NCI-H526 (cell line): ENCODE measurements around the gene ARMH3.

ENCODE experiments used
- DNase-seq, 2 experiments: peaks; one replicate each; lab custom pipeline; 2025; lab: John Stamatoyannopoulos, UW

ARMH3 gene

GRCh38 chr10:101895781-101896180, 160.2 kb downstream of the ARMH3 start:
- DNase-seq, result no peak

- DNase-seq, result no peak
Measured at GRCh38 chr10:101894742-101895141, 161.2 kb downstream of the ARMH3 start.

- DNase-seq, result no peak
Measured at GRCh38 chr10:101894266-101894665, 161.7 kb downstream of the ARMH3 start.

- DNase-seq, result no peak
Measured at GRCh38 chr10:101893510-101894120, 162.4 kb downstream of the ARMH3 start.

GRCh38 chr10:101892782-101893391, 163.1 kb downstream of the ARMH3 start:
- no peak for DNase-seq

GRCh38 chr10:101889256-101890210, 166.4 kb downstream of the ARMH3 start:
- peak; percentile 23 to 67 for DNase-seq

GRCh38 chr10:101888251-101888949, 167.6 kb downstream of the ARMH3 start:
- DNase-seq, result no peak

GRCh38 chr10:101887775-101888174, 168.2 kb downstream of the ARMH3 start:
- DNase-seq, result no peak

GRCh38 chr10:101886521-101887312, 169.3 kb downstream of the ARMH3 start:
- no peak for DNase-seq

GRCh38 chr10:101881036-101881774, 174.8 kb downstream of the ARMH3 start:
- no peak for DNase-seq

GRCh38 chr10:101880232-101880573, 175.8 kb downstream of the ARMH3 start:
- no peak for DNase-seq

GRCh38 chr10:101879456-101880231, 176.3 kb downstream of the ARMH3 start:
- no peak for DNase-seq

- no peak for DNase-seq
Measured at GRCh38 chr10:101878869-101879268, 177.1 kb downstream of the ARMH3 start.

GRCh38 chr10:101875068-101875688, 180.8 kb downstream of the ARMH3 start:
- DNase-seq, result no peak

- DNase-seq, result no peak
Measured at GRCh38 chr10:101874252-101874651, 181.7 kb downstream of the ARMH3 start.

- DNase-seq, result no peak
Measured at GRCh38 chr10:101867931-101868330, 188.0 kb downstream of the ARMH3 start.

- DNase-seq, result no peak
Measured at GRCh38 chr10:101859530-101859929, 196.4 kb downstream of the ARMH3 start.

- DNase-seq, result no peak
Measured at GRCh38 chr10:101858723-101859500, 197.1 kb downstream of the ARMH3 start.
